H54 (cell line): ENCODE results near the gene NCAM1.

ENCODE experiments used
- DNase-seq: peaks from one replicate; pipeline ENCODE4 v3.0.0; 2011; ENCODE audit warnings: low spot score, mixed read lengths; ENCODE audit not compliant: insufficient read length
- FAIRE-seq: peaks from 3 replicates; lab custom pipeline; 2011; peaks lifted over from hg19 to GRCh38; lab: Jason Lieb, UNC
- POLR2A ChIP-seq: IDR thresholded peaks from 2 replicates; pipeline ENCODE4 v1.6.1; 2011; ENCODE audit warnings: low read depth, mild to moderate bottlenecking, low read length

Gene NCAM1

DNA sequence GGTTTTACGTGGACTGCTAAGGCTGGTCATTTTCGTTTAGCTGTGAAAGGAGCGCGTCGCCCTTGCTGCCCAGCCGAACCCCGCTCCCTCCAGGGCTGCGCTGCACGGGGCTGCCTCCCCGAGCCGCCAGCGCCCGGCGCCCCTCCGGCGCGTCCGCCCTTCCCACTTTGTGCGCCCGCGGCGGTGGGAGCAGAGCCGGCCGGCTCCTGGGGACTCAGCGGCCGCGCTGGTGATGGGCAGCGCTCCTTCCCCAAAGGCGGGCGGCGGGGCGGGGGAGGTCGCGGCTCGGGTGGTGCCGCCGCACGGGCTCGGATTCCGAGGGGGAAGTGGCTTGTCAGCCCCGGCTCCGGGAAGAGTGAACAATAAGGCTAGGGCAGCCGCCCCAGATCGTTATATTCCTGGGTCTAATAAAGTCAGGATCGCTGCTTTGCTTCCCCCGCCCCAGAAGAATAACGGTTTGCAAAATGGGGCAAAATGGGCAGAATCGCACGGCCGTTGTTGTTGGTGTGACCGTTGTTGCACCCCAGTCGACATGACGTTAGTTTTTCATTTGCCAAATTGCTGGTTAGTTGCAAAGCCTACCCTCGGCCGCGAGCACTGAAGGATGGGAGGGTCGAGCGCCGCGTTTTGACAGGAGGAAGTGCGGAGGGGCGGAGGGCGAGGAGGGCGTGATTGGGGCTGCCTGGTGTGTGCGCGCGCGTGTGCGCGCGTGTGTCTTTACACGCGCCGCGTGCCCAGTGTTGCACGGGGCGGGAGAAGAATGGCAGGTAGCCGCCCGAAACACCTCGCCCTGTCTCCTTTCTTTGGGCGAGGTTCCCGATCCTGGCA lies 745 bp downstream of the NCAM1 start:
- FAIRE-seq (no peak), DNase-seq (no peak)
- TF ChIP-seq POLR2A, result no peak

DNA sequence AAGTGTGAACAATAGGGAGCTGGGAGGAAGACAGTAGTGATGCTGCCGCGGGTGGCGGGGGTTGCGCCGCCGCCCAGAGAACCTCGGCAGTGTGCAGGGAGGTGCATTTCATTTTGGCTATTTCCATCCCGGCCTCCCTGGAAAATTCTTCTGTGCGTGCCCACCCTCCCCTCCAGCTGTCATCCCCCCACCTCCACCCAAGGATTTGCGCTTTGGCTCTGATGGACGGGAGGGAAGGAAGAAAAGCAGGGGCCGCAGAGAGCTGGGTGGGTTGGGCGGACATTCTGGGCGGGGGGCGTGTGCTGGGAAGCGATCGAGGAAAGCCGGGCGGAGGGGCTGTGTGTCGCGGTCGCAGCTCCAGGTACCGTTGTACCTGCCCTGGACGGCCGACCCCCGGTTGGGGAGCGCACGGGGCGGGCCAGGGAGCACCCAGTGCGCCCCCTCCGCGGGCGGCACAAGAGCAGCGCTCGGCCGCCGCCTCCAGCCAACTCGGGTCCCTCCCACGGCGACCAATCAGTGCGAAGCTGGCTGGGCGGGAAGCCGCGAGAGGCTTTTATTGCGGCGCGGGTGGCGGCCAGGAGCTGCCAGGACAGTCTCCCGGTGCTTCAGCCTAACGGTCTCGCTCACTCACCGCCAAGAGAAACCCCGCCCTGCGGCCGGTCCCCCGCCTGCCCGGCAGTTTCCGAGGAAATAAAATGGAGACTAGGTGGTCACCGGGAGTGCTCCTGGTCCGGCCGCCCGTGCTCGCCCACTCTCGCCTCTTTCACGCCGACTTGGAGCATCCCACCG lies 1.6 kb downstream of the NCAM1 start:
- FAIRE-seq (no peak), DNase-seq (no peak)
- TF ChIP-seq POLR2A, result no peak

DNA sequence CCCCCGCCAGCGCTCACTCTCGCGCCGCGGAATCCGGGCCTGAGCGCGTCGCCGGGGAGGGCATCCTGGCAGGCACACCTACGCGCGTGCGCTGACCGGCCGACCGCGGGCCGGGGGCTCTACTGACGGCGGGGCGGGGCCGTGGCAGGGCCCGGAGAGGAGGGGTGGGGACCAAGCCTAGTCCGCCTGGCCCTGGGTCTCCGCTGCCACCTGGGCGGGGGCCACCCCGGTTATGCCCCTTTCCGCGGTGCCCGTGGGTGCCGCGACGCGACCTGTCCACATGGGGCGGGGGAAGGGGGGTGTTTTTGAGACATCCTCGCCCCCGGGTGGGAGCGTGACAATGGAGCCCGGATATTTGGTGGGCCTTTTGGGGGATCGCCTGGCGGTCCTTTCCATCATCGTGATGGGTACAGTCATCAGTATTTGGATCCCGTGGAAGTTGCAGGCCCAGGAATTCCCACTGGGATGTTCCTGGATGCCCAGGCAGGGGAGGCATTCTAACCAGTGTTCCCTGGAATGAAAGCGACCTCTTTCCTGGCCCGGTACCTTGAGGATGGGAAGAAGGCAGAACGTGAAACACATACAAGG lies 2.2 kb downstream of the NCAM1 start:
- no peak for DNase-seq
- FAIRE-seq, result no peak
- no peak for TF ChIP-seq POLR2A

DNA sequence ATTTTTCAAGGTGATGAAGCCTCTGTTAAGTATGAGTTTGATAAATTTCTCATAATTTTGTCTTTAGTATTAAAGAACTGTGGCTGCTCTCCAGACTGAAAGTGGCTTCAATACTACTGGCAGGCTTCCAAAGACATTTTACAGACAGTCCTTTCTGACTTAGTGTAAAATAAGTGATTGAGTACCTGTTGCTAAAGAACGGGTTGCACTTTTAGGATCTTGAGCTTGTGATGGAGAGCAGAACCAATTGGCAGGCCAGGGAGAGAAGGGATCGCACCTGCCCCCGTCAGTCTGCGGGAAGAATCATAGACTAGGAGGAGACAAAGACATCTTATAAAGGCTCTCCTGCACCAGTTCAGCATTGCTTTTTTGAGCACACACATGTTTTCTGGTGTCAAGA lies 4.4 kb downstream of the NCAM1 start:
- no peak for FAIRE-seq
- no peak for DNase-seq
- TF ChIP-seq POLR2A, result no peak

DNA sequence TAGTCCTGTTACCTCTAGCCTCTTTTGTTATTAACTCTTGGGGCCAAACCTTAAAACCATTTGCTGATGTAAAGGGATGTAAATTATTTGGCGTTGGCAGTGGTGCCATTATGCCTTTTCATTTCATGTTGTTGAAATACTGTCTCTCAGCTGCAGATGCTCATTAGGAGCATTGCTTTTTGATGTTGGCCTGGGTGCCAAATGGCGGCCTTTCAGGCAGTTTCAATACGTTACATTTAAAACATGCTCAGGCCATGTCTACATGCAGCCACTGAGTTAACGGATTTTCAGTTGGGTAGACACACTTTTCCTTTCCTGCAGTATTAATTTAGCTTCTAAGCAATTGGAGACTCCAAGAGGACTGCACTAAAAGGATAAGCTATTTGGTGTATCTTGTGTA lies 5.3 kb downstream of the NCAM1 start:
- TF ChIP-seq POLR2A, result no peak
- no peak for DNase-seq
- no peak for FAIRE-seq

DNA sequence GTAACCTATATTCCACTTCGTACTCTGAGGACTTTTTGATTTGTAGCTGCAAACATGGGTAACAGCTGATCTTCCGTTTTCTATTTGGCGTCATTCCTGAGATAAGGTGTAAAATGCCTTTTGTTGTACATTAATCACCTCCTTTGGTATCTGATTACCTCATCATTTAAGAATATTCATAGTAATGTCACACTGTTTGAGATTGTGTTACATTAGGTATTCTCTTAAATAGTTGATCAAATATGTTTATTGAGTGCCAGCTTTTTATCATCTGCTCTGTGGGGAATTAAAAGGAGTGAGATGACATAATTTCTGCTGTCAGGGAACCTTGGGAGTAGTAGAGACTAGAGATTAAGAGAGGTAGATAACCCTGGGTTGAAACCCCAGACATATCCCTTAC lies 5.9 kb downstream of the NCAM1 start:
- DNase-seq (no peak), FAIRE-seq (no peak)
- no peak for TF ChIP-seq POLR2A

DNA sequence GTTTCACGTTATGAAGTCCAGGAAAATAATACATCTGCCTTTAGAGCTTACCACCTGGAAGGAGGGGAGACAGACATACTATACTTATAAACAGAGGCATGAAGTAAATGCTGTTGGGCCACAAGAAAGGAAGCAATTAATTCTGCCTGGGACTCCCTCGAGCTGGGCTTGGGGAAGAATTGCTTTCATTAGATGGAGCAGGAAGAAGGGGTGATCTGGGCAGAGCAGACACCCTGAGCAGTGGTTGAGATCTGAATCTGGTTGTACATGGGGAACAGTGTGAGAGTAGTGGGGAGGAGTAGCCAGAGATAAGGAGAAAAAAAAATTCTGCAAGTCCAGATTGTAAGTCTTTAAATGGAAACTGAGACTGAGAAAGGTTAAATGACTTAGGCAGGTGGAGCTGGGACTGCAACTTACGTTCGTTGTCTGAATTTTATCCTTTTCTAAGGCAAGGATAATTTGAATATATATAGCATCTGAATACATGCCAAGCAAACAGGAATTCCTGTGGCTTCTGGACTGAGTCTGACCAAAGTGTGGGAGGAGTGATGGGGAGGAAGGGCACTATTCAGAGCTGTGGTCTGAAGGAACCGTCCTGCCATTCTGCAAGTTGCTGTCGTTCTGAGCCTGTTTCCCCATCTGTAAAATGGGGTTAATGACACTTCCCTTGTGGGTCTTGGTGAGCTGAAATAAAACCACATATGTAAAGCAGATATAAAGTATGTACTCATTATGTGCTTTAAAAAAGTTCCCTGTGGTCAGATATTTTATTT lies 7.9 kb downstream of the NCAM1 start:
- DNase-seq (no peak), FAIRE-seq (no peak)
- TF ChIP-seq POLR2A, result no peak

DNA sequence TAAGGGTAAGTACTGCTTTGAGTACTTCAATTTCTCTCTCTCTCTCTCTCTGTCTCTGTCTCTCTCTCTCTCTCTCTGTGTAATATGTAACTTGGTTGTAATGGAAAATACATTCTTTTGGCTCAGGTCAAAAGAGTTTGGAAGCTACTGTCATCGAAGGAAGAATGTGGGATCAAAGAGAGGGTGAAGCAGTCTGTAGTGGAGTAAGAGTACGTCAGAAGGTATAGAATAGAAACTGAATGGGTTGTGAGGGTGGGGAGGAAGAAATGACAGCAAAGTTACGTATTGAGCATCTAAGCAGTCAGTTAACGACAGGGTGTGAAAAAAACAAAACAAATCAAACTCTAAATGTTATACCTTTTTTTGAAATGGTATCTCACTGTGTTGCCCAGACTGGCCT lies 10.0 kb downstream of the NCAM1 start:
- FAIRE-seq (no peak), DNase-seq (no peak)
- no peak for TF ChIP-seq POLR2A

DNA sequence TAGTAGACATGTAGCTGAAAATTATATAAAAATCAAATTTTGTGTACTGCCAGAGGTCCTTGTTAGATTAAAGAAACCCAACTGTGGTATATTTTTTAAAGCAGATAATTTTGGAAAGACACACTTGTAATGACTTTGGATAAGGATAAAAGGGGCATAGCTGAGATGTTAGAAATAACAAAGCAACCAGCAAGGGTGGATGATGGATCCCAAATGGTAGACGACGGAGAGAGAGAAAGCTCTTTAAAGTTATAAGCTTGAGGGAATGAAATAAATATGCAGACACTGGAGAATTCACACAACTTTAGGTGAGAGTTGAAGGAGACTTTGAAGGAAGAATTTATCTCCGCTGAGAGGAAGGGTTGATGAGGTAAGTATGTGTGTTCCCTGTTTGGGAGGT lies 10.6 kb downstream of the NCAM1 start:
- no peak for TF ChIP-seq POLR2A
- DNase-seq (no peak), FAIRE-seq (no peak)

DNA sequence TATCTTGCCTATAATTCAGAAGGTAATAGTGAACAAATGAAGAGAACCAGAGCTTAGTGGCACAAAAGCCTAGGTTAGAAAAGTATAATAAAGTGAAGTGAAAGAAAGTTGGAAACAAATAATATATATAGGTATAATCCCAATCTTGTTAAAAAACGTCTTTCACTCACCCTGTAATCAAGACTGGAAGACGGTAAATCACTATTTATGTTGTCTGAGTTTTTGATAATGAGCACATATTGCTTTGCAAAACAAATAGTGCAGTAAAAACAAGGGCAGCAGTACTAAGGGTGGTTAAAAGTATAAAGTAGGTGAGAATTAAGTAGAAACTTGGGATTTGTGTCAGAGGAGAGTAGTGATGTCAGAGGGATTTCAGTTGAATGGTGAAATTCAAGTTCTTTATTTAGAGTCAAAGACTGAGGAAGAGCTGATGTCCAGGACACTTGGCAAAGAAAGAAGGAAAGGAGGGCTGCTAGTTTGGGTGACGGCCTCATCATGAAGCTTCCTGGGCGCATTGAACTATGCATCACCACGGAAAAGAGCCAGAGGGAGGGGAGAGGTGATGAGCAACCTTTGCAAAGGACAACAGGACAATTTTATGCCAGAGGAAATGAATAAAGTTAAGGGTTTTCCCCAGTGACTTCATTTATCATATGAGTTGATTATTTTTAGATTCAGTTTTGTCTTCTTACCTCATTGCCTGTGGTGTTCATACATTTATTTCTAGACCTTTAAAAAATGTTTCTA lies 11.4 kb downstream of the NCAM1 start:
- no peak for FAIRE-seq
- TF ChIP-seq POLR2A, result no peak
- DNase-seq, result no peak

DNA sequence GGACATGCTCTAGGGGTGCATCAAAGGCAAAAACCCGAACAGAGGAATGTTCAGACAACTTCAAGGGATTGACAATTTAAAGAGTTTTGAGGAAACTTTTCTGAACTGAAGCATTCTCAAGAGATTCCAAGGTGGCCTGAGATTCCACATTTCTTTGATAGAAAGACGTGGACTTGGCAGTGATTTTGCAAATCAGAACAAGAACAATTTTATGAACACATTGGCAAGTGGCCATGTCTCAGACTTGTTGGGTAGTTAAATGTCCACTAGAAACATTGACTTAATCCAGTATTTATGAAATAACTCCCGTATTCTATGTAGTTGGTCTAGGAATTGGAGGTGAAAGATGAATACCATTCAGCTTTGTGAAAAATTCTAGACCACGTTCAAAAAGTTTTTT lies 13.8 kb downstream of the NCAM1 start:
- no peak for DNase-seq
- no peak for TF ChIP-seq POLR2A
- no peak for FAIRE-seq

DNA sequence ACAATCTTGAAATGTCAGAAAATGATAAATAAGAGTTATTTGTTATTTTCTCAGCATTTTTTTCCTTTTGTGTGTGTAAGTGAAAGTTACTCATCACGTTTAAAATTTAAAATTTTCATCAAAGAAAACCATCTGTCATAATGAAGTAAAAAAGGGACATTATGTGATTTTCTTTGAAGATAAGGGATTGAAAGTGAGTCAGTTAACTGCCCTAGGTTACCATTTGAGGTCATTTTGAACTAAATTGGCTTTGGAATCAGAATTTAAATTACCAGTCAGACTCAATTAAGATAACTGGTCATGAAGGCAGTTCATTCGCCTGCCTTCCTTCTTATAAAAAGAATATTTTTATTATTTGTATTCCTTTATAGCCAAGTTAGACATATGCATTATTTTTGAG lies 14.3 kb downstream of the NCAM1 start:
- no peak for DNase-seq
- no peak for FAIRE-seq
- TF ChIP-seq POLR2A, result no peak

DNA sequence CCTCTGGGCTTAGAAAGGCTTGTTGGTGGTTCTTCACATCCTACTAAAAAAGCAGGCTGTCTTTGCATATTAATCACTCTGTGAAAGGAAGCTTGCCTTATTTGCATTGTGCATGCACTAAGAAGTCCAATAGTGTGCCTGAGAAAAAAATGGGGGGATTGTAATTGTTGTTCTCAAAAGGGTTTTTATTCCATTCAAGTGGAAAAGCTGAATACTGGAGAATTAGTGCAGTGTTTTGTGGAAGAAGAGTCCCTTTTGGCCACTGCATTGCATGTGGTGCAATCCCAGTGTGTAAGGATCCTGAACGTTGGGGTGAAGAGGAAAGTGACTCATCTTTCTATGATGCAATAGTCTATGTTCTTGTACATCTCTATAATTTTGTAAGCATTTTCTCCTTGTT lies 16.5 kb downstream of the NCAM1 start:
- FAIRE-seq (no peak), DNase-seq (no peak)
- TF ChIP-seq POLR2A, result no peak

DNA sequence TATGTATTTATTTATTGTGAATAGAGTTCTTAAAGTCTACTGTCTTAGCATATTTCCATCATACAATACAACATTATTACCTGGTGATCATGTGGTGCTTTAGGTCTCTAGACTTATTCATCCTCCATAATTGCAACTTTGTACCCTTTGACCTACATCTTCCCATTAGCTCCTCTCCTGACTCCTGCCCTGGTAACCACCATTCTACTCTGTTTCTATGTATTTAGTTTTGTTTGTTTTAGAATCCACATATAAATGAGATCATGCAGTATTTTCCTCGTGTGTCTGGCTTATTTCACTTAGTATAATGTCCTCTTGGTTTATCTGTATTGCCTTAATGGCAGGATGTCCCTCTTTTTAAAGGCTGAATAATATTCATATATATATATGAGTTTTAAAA lies 22.7 kb downstream of the NCAM1 start:
- DNase-seq (no peak), FAIRE-seq (no peak)
- TF ChIP-seq POLR2A, result no peak
